Measurements from ENCODE around the gene CSTPP1.
"Not testable (repeated sequence)": the region's sequence is repeated elsewhere in the genome, so short reads cannot be mapped to it uniquely, and the experiment has no call there.

CSTPP1 gene

DNA sequence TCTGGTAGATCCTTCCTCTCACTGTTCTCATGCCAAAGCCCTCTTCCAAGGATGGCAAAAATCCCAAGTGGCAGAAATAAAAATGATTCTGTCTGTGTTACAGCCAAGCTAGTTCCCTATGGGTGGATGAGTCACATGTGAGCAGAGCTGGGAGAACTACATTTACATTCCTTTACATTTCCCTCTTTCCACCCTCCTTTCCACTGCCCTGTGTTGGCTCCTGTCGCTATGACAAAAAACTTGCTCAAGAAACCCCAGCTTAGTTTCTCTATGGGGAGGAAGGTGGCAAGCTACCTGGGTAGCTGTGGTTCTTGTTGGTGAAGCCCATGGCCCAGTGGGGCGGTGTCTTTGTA lies 268.1 kb downstream of the CSTPP1 start:
- H3K36me3 Mint-ChIP-seq (ENCODE audit: low read depth) = no peaks in the 10 kb centered on the region
- H3K27ac Mint-ChIP-seq = no peak overlapping the region
- TF ChIP-seq, protein P1, sequence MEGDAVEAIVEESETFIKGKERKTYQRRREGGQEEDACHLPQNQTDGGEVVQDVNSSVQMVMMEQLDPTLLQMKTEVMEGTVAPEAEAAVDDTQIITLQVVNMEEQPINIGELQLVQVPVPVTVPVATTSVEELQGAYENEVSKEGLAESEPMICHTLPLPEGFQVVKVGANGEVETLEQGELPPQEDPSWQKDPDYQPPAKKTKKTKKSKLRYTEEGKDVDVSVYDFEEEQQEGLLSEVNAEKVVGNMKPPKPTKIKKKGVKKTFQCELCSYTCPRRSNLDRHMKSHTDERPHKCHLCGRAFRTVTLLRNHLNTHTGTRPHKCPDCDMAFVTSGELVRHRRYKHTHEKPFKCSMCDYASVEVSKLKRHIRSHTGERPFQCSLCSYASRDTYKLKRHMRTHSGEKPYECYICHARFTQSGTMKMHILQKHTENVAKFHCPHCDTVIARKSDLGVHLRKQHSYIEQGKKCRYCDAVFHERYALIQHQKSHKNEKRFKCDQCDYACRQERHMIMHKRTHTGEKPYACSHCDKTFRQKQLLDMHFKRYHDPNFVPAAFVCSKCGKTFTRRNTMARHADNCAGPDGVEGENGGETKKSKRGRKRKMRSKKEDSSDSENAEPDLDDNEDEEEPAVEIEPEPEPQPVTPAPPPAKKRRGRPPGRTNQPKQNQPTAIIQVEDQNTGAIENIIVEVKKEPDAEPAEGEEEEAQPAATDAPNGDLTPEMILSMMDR (IDR thresholded peaks at IDR 0.05; ENCODE audit: unreplicated experiment in 3 of 3) = no peak
- no peak overlapping the region for H3K4me3 Mint-ChIP-seq
- H3K27me3 Mint-ChIP-seq (ENCODE audit: low read depth) = peaks cover 9% of the 10 kb centered on the region
- H3K9me3 Mint-ChIP-seq = no peaks in the 10 kb centered on the region
- H3K4me1 Mint-ChIP-seq = no peaks in the 10 kb centered on the region

DNA sequence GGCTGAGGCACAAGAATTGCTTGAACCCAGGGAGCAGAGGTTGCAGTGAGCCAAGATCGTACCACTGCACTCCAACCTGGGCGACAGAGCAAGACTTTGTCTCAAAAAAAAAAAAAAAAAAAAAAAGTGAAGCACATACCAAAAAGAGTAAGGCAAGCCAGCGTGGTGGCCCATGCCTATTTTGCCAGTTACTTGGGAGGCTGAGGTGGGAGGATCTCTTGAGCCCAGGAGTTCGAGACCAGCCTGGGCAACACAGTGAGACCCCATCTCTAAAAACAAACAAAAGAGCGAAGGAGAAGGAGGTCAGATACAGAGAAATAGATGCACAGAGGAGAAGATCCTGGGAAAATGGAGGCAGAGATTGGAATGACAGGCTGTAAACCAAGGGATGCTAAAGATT lies 270.0 kb downstream of the CSTPP1 start:
- H3K4me3 Mint-ChIP-seq, H3K9me3 Mint-ChIP-seq: not testable (repeated sequence)

DNA sequence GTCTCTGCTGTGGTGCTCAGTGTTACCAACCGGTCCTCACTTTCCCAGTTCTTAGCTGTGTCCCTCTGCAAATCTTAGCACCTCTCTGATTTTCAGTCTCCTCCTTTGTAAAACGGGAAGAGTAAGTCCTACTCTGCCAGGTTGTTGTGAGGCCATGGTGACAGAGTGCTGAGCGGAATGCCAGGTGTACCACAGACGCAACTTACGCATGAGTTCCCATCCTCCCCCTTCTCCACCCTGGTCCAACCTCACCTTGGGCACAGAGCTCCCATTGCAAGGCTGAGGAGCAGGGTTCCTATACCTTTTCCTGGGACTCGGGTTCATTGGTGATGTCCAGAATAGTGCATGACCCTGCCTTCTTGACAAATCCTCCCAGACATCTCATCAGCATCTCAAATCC lies 270.9 kb downstream of the CSTPP1 start:
- Mint-ChIP-seq H3K4me1 (no peaks in the 10 kb centered on the region), H3K9me3 (no peaks in the 10 kb centered on the region), H3K27me3 (ENCODE audit: low read depth) (peaks cover 4% of the 10 kb centered on the region), H3K27ac (no peak overlapping the region), H3K4me3 (no peak overlapping the region), H3K36me3 (ENCODE audit: low read depth) (no peaks in the 10 kb centered on the region)
- TF ChIP-seq, protein P1 (IDR thresholded peaks at IDR 0.05; ENCODE audit: unreplicated experiment in 3 of 3) = no peak

More for the DNA sequence above, 270.0 kb downstream of the CSTPP1 start:
- H3K27me3 Mint-ChIP-seq (ENCODE audit: low read depth); H3K36me3 Mint-ChIP-seq (ENCODE audit: low read depth); H3K4me1 Mint-ChIP-seq; H3K27ac Mint-ChIP-seq: not testable (repeated sequence)

DNA sequence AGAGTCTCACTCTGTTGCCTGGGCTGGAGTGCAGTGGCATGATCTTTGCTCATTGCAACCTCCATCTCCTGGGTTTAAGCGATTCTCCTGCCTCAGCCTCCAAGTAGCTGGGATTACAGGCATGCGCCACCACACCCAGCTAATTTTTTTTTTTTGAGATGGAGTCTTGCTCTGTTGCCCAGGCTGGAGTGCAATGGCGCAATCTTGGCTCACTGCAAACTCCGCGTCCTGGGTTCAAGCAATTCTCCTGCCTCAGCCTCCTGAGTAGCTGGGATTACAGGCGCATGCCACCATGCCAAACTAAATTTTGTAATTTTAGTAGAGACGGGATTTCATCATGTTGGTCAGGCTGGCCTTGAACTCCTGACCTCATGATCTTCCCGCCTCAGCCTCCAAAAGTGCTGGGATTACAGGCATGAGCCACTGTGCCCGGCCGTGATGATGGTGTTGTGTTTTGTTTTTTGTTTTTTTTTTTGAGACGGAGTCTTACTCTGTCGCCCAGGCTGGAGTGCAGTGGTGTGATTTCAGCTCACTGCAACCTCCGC lies 271.5 kb downstream of the CSTPP1 start:
- not testable (repeated sequence) for H3K4me1 Mint-ChIP-seq; H3K36me3 Mint-ChIP-seq (ENCODE audit: low read depth)

DNA sequence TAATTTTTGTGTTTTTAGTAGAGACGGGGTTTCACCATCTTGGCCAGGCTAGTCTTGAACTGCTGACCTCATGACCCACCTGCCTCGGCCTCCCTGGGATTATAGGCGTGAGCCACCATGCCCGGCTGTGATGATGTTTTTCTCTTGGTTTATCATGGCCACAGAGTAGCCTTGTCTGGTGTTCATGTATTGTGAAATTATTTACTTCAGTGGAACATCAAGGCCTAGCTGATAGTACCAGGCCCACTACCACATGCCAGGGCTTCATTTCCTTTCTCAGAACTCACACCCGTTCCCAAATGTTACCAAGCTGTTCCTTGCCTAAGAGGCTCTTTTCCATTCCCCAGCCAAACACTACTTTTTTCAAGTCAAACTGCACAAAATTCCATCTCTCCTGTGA lies 272.1 kb downstream of the CSTPP1 start:
- Mint-ChIP-seq H3K4me3 (no peak overlapping the region), H3K27ac (no peak overlapping the region), H3K9me3 (no peaks in the 10 kb centered on the region), H3K36me3 (ENCODE audit: low read depth) (no peaks in the 10 kb centered on the region), H3K27me3 (ENCODE audit: low read depth) (no peaks in the 10 kb centered on the region), H3K4me1 (no peaks in the 10 kb centered on the region)
- TF ChIP-seq, protein P1 (IDR thresholded peaks at IDR 0.05; ENCODE audit: unreplicated experiment in 3 of 3) = no peak

More for the DNA sequence above, 271.5 kb downstream of the CSTPP1 start:
- H3K9me3 Mint-ChIP-seq; H3K4me3 Mint-ChIP-seq; H3K27ac Mint-ChIP-seq; H3K27me3 Mint-ChIP-seq (ENCODE audit: low read depth): not testable (repeated sequence)
